GM18951 (cell line): ENCODE measurements around the gene TBX5.

Experiments
- POLR2A ChIP-seq: IDR thresholded peaks from 4 replicates; pipeline ENCODE4 v1.6.1; 2011; ENCODE audit warnings: mild to moderate bottlenecking; ENCODE audit not compliant: insufficient read length, insufficient read depth; ENCODE audit errors: extremely low read depth
- in situ Hi-C: fragments of 300-500 bp; cut with MboI; formaldehyde crosslinking; loops from one replicate; pipeline ENCODE4 v1.12.0; 2022; ENCODE audit warnings: low sequenced_read_pairs, mixed read lengths, inconsistent platforms; ENCODE audit not compliant: unreplicated experiment

Gene TBX5

GRCh38 chr12:114396869-114397719 lies 8.8 kb downstream of the TBX5 start:
- in situ Hi-C loops: no loop called here
- no peak for TF ChIP-seq POLR2A

DNA sequence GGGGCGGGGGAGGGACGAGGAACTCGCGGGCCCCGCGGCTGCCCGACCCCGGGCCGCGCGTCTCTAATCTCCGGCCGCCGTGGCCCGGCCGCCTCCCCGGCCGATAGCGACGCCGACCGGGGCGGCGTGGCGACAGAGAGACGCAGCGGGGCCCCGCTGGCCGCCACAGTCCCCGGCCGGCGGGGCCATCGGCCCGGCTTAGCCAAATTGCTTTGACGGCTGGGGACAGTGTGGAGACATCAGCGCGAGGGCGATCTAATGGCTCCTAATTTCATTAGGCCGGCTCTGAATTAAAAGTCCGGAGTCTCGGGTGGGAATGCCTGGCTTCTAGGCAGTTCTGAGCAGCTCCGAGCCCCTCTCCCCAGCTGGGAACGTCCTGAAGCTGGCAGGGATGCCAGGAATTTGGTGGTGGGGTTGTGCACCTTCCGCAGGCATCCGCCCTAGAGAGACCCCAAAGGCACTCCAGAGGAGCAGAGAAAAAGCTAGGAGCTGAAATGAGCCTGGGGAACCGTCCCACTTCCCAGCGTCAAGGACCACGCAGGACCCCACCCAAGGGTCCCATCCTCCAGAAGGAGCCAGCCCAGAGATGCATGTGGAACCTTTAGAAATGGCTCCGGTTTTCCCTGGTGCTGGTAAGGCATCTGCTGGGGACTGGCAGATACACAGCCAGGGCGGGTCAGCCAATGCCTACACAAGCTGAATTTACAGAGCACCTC lies 9.6 kb downstream of the TBX5 start:
- in situ Hi-C loops: no loop called here

GRCh38 chr12:114395755-114396152 lies 10.2 kb downstream of the TBX5 start:
- in situ Hi-C loops: no loop called here
- no peak for TF ChIP-seq POLR2A

More for the DNA sequence above, 9.6 kb downstream of the TBX5 start:
- no peak for TF ChIP-seq POLR2A

- in situ Hi-C loops: no loop called here
- TF ChIP-seq POLR2A: no peak
These were observed 10.7 kb downstream of the TBX5 start for GRCh38 chr12:114395233-114395632.

DNA sequence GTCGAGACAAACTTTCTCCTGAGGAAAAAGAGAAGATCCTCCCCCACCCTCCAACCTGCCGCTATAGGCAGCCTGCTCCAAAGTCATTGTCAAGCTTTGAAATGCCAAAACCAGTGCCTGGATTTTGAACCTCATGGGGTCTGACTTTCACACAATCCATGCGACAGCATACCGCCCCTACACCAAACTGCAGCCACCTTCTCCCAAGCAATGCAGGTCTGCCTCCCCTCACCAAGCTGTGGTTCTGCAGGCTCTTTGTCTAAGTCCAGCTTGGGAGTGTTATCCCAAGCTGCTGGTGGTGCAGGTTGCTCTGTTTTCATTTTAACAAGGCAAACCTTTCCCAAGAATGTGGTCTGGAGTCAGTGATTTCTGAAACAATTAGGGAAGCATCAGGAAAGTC lies 12.4 kb downstream of the TBX5 start:
- in situ Hi-C loops: no loop called here
- no peak for TF ChIP-seq POLR2A

DNA sequence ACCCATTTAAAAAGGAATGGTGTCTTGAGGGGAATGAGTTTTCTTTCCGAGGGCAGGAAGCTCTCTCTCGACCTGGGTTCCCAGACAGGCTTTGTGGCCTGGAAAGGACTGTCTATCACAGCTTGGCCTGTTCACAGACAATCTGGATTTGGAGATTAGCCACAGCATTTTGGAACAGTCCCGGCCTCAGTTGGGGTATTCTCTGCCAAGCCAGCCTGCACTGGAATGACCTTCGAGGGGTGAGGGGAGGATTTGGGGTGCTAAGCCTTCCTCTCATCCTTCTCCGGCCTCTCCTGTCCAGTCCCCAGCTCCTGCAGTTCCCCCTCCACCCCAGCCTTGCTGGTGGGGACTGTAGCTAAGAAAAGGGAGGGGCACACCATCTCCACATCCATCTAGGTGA lies 13.0 kb downstream of the TBX5 start:
- in situ Hi-C loops: no loop called here

DNA sequence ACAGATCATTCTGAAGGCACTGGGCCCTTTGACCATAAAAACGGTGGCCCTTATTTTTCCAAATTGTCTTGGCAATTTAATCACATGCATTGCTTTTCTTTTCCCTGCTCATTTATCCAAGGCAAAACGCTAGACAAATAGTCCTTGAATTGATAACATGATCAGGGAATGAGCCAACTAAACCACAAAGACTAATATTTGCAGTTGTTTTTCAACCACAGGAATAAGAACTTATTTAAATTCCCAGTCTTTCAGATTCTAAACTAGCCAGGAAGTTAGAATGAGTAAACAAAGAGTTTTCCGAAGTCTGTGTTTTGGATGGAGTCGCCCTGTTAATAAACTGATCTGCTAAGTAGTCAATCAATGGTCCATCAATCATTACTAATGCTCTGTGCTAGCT lies 14.9 kb downstream of the TBX5 start:
- no peak for TF ChIP-seq POLR2A

More for the DNA sequence above, 13.0 kb downstream of the TBX5 start:
- no peak for TF ChIP-seq POLR2A

DNA sequence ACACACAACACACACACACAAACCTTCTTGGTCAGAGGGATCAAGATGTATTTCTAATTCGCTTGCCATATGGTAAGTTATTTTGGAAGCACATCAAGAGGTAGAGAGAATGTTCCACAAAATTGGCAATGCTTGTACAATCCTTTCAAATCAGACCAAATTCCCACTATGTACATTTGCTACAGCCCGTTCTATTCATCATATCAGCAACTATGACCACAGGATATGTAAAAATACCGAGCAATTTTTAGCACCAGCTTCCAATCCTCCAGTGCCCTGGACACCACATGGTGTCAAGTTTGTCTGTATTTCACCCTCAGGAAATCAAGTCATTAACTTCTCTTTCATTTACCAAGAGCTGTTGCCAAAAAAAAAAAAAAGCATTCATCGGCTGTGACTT lies 21.2 kb downstream of the TBX5 start:
- in situ Hi-C loops: no loop called here

More for the DNA sequence above, 14.9 kb downstream of the TBX5 start:
- in situ Hi-C loops: no loop called here

DNA sequence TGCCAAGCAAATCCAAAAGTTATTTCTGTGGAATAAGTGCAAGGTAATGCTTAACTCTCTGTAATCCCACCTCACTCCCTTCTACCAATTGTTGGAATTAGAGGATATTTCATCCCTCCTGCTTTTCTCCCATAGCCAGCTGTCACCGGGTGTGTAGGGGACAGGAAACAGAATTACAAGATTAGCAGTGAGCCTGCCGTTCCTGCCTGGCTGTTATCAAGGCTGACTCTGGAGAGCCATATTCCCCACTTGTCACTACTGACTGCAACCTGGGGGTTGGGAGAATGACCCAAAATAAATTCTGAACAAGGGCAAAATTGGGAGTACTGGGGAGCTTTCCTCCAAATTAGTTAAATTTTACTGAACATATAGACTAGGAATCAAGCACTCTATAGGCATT lies 24.8 kb downstream of the TBX5 start:
- in situ Hi-C loops: no loop called here
- no peak for TF ChIP-seq POLR2A

More for the DNA sequence above, 21.2 kb downstream of the TBX5 start:
- no peak for TF ChIP-seq POLR2A

DNA sequence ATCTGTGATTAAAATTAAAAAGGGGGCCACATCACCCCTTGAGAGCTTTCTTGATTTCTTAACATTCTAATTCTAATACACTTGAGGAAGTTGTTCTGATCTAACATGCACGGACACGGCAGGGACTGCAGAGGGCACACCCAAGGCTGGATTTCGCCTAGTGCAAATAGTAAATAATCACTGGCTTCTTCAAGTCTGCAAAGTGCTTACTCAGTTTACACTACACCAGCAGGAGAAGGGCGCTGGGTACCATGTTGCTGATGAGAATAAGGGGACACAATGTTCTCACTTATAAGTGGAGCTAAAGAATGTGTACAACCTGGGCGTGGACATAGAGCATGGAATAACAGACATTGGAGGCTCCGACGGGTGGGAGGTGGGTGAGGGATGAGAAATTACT lies 34.2 kb downstream of the TBX5 start:
- in situ Hi-C loops: no loop called here
- no peak for TF ChIP-seq POLR2A

DNA sequence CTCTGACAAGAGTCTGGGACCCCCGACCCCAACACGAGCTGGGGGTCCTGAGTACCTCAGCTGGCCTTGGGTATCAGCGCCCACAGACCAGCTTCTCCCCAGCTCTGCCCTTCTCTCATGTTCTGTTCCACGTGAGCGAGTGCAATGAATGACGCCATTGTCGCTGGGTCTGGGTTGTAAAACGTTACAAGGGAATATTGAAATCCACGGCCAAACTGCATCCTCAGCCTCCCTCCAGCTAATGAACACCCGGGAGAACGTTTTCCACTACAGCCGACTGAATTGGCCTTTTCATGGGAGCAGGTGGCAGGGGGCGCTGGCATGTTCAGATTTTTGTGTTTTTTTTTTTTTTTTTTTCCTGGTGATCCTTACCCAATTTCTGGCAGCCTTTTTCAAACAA lies 34.7 kb downstream of the TBX5 start:
- in situ Hi-C loops: no loop called here
- no peak for TF ChIP-seq POLR2A

DNA sequence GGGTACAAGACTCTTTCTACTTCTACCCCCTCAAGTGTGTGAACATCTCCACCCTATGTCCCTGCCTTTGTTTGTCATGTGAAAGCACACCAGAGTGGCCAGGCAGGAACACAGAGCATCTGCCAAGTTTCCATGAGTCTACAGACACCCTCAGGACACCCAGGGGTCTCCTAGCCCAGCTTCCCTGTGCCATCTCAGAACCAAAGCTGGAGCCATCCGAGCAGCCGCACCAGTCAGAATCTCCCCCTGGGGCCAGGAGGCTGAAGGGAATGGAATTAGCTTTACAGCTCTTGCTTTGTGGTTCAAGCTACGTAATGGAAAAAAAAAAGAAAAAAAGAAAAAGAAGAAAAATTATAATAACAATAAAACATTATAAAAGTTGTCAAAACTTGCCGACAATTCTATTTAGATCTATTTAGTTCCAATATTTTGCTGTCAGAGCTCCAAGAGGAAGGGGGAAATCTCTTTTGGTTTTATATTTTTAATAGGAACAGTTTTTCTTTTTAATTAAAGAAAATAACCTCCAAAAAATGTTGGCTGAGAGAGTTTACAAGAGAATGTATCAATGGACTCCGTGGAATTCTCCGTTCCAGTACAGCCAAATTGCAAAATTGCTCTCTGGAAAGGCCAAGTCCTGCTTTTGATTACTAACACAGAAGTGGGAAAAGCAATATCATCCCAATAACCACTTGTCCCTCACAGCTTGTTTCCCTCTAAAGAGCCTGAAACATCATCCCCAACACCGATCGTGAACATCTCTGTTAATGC lies 37.1 kb downstream of the TBX5 start:
- TF ChIP-seq POLR2A: no peak
- in situ Hi-C loops: no loop called here

GRCh38 chr12:114361992-114362391 lies 44.0 kb downstream of the TBX5 start:
- no peak for TF ChIP-seq POLR2A
- in situ Hi-C loops: no loop called here
